ENCODE data around the gene KIFAP3.
"Not testable (repeated sequence)": the region's sequence is repeated elsewhere in the genome, so short reads cannot be mapped to it uniquely, and the experiment has no call there.

KIFAP3 gene

DNA sequence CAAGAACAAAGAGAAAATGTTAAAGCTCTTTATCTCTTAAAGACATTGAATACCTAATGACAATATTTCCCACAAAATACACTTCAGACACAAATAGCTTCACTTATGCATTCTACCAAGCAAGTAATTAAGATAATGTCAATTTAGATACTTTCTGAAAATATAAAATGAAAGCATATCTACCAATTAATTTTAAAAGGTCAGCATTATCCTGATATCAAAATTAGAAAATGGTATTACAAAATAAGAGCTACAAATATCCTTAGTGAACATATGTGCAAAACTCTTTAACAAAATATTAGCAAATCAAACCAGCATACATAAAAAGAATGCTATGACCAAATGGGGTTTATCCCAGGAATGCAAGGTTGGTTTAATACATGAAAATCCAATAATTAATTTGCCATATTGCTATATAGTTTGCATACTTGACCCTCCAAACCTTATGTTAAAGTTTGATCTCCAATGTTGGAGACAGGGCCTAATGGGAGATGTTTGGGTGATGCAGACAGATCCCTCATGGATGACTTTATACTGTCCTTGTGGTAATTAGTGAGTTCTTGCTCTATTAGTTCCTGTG lies 4.2 kb upstream of the KIFAP3 start:
- Histone ChIP-seq H3K36me3 (ENCODE audit: control insufficient read depth in 1 of 2, insufficient read depth in 2 of 2, low read length in 2 of 2) (no peaks in the 10 kb centered on the region), H3K4me1 (ENCODE audit: control insufficient read depth in 1 of 2, insufficient read depth in 2 of 2, low read length in 2 of 2) (peaks cover 0 to 7% of the 10 kb centered on the region in 2 donors), H3K27me3 (ENCODE audit: low read depth, low read length) (no peaks in the 10 kb centered on the region), H3K9me3 (ENCODE audit: control insufficient read depth in 1 of 2, low read length in 2 of 2) (peaks cover 0 to 5% of the 10 kb centered on the region in 2 donors), H3K27ac (ENCODE audit: low read length) (no peak overlapping the region), H3K4me3 (ENCODE audit: low read depth in 1 of 2, low read length in 2 of 2) (no peak overlapping the region)

DNA sequence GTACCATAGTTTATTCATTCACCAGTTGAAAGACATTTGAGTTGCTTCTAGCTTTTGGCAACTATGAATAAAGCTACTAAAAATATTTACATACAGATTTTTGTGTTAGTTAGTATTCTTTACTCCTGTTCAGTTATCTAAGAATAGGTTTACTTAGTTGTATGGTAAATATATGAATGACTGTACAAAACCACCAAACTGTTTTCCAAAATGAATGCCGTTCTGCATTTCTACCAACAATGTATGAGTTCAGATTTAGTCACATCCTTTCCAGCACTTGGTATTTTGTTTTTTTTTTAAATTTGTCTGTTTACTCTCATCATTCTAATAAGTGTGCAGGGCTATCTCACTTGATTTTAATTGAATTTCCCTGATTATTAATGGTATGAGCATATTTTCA lies 3.4 kb upstream of the KIFAP3 start:
- H3K36me3 ChIP-seq (ENCODE audit: control insufficient read depth in 1 of 2, insufficient read depth in 2 of 2, low read length in 2 of 2), result no peaks in the 10 kb centered on the region
- no peak overlapping the region for H3K4me3 ChIP-seq (ENCODE audit: low read depth in 1 of 2, low read length in 2 of 2)
- H3K4me1 ChIP-seq (ENCODE audit: control insufficient read depth in 1 of 2, insufficient read depth in 2 of 2, low read length in 2 of 2), result peaks cover 6 to 13% of the 10 kb centered on the region in 2 donors
- H3K27me3 ChIP-seq (ENCODE audit: low read depth, low read length), result no peaks in the 10 kb centered on the region
- H3K9me3 ChIP-seq (ENCODE audit: control insufficient read depth in 1 of 2, low read length in 2 of 2), result peaks cover 0 to 5% of the 10 kb centered on the region in 2 donors
- H3K27ac ChIP-seq (ENCODE audit: low read length), result no peak overlapping the region

DNA sequence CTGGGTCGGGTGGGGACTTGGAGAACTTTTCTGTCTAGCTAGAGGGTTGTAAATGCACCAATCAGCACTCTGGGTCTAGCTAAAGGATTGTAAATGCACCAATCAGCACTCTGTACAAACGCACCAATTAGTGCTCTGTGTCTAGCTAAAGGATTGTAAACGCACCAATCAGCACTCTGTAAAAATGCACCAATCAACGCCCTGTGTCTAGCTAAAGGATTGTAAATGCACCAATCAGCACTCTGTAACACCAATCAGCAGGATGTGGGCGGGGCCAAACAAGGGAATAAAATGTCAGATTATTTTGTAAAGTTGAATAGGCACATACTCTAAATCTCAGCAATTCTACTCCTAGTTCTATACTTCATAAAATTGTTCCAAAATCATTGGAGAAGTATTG lies 2.5 kb upstream of the KIFAP3 start:
- not testable (repeated sequence) for H3K4me3 ChIP-seq (ENCODE audit: low read depth in 1 of 2, low read length in 2 of 2); H3K27ac ChIP-seq (ENCODE audit: low read length); H3K36me3 ChIP-seq (ENCODE audit: control insufficient read depth in 1 of 2, insufficient read depth in 2 of 2, low read length in 2 of 2); H3K9me3 ChIP-seq (ENCODE audit: control insufficient read depth in 1 of 2, low read length in 2 of 2); H3K27me3 ChIP-seq (ENCODE audit: low read depth, low read length)
- H3K4me1 ChIP-seq (ENCODE audit: control insufficient read depth in 1 of 2, insufficient read depth in 2 of 2, low read length in 2 of 2), result peaks cover 8 to 21% of the 10 kb centered on the region in 2 donors

DNA sequence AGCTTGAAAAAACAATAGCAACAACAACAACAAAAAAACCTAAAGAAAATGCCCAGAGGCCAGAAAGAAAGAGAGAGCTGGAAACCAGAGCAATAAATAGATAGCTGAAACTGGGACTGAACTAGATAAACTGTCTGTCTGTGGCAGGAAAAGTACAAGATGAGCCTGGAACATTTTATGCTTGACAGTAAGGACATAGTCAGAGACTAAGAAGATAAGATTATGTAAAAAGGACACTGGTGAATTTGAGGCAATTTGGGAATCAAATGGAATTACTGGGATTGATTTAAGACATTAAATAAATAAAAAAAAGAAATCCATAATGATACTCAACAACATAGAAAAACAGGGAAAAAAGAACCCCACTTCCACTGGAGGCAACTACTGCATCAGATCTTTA lies 1.7 kb upstream of the KIFAP3 start:
- Histone ChIP-seq H3K27me3 (ENCODE audit: low read depth, low read length) (no peaks in the 10 kb centered on the region), H3K27ac (ENCODE audit: low read length) (no peak overlapping the region), H3K36me3 (ENCODE audit: control insufficient read depth in 1 of 2, insufficient read depth in 2 of 2, low read length in 2 of 2) (no peaks in the 10 kb centered on the region), H3K4me3 (ENCODE audit: low read depth in 1 of 2, low read length in 2 of 2) (no peak overlapping the region), H3K4me1 (ENCODE audit: control insufficient read depth in 1 of 2, insufficient read depth in 2 of 2, low read length in 2 of 2) (peaks cover 8 to 21% of the 10 kb centered on the region in 2 donors), H3K9me3 (ENCODE audit: control insufficient read depth in 1 of 2, low read length in 2 of 2) (peaks cover 0 to 5% of the 10 kb centered on the region in 2 donors)

DNA sequence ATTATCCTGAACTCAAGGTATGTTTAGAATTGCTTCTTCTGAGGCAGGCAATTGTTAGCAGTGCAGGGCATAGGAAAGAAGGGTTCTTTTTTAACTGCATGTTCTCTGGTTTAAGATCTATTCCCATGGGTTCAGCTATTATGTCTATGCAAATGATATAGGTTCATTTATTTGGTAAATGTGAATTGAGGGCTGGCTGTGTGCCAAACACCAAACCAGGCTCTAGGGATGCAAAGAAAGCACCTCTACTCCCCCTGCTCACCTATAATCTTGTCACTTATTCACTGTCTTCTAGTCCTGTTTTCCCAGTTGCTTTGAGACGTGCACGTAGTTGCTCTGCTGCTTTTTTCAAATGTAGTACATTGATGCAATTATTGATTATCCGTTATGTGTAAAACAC lies 691 bp upstream of the KIFAP3 start:
- peak overlapping the region; percentile 67 for H3K27ac ChIP-seq (ENCODE audit: low read length)
- peak overlapping the region; percentile 97 to 99 for H3K4me3 ChIP-seq (ENCODE audit: low read depth in 1 of 2, low read length in 2 of 2)
- peaks cover 0 to 5% of the 10 kb centered on the region in 2 donors for H3K9me3 ChIP-seq (ENCODE audit: control insufficient read depth in 1 of 2, low read length in 2 of 2)
- H3K27me3 ChIP-seq (ENCODE audit: low read depth, low read length), result no peaks in the 10 kb centered on the region
- H3K36me3 ChIP-seq (ENCODE audit: control insufficient read depth in 1 of 2, insufficient read depth in 2 of 2, low read length in 2 of 2), result no peaks in the 10 kb centered on the region
- H3K4me1 ChIP-seq (ENCODE audit: control insufficient read depth in 1 of 2, insufficient read depth in 2 of 2, low read length in 2 of 2), result peaks cover 8 to 21% of the 10 kb centered on the region in 2 donors

DNA sequence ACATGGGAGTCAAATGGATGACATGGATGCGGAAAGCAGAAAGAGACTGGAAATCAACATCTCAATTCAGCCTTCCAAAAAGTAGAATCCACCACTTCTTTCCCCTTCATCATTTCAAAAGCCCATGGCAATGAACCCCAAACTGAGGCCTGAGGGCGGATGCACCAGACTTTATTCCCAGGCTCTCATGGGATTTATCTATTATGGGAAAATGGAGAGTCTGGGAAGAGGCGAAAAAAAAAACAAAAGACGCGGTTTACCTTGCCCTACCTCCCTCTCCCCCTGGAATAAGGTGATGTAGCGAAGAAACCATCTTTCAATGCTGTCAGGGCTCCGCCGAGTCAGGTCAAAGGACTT lies 624 bp downstream of the KIFAP3 start:
- Histone ChIP-seq H3K9me3 (ENCODE audit: control insufficient read depth in 1 of 2, low read length in 2 of 2) (peaks cover 0 to 2% of the 10 kb centered on the region in 2 donors), H3K4me1 (ENCODE audit: control insufficient read depth in 1 of 2, insufficient read depth in 2 of 2, low read length in 2 of 2) (peaks cover 8 to 21% of the 10 kb centered on the region in 2 donors), H3K27ac (ENCODE audit: low read length) (peak overlapping the region; percentile 89), H3K4me3 (ENCODE audit: low read depth in 1 of 2, low read length in 2 of 2) (peak overlapping the region; percentile 97 to 99), H3K27me3 (ENCODE audit: low read depth, low read length) (no peaks in the 10 kb centered on the region), H3K36me3 (ENCODE audit: control insufficient read depth in 1 of 2, insufficient read depth in 2 of 2, low read length in 2 of 2) (no peaks in the 10 kb centered on the region)

DNA sequence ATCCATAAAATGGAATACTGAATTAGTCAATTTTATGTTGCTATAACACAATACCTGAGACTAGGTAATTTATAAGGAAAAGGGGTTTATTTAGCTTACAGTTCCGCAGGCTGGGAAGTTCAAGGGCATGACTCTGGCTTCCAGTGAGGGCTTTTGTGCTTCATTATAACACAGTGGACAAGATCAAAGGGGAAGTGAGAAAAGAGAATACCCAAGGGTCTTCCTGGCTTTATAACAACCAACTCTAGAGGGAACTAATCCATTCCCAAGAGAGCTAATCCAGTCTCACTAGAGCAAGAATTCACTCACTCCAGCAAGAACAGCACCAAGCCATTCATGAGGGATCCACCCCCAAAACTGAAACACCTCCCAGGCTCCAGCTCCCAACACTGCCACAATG lies 3.1 kb downstream of the KIFAP3 start:
- H3K9me3 ChIP-seq (ENCODE audit: control insufficient read depth in 1 of 2, low read length in 2 of 2), result no peaks in the 10 kb centered on the region
- H3K27me3 ChIP-seq (ENCODE audit: low read depth, low read length), result no peaks in the 10 kb centered on the region
- H3K36me3 ChIP-seq (ENCODE audit: control insufficient read depth in 1 of 2, insufficient read depth in 2 of 2, low read length in 2 of 2), result no peaks in the 10 kb centered on the region
- no peak overlapping the region for H3K27ac ChIP-seq (ENCODE audit: low read length)
- peaks cover 11 to 24% of the 10 kb centered on the region in 2 donors for H3K4me1 ChIP-seq (ENCODE audit: control insufficient read depth in 1 of 2, insufficient read depth in 2 of 2, low read length in 2 of 2)
- peak overlapping the region in 1 of 2 donors; percentile 10 for H3K4me3 ChIP-seq (ENCODE audit: low read depth in 1 of 2, low read length in 2 of 2)

DNA sequence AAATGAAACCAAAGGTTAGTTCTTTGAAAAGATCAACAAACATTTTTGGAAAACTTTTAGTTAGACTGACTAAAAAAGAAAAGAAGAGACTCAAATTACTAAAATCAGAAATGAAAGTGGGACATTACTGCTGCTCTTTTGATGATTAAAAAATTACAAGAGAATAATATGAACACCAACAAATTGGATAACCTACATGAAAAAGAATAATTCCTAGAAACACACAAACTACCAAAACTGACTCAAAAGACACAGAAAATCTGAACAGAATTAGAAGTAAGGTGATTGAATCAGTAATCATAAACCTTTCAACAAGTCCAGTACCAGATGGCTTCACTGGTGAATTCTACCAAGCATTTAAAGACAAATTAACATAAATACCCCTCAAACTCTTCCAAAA lies 5.6 kb downstream of the KIFAP3 start:
- peaks cover 11 to 18% of the 10 kb centered on the region in 2 donors for H3K4me1 ChIP-seq (ENCODE audit: control insufficient read depth in 1 of 2, insufficient read depth in 2 of 2, low read length in 2 of 2)
- H3K27ac ChIP-seq (ENCODE audit: low read length), result no peak overlapping the region
- no peaks in the 10 kb centered on the region for H3K36me3 ChIP-seq (ENCODE audit: control insufficient read depth in 1 of 2, insufficient read depth in 2 of 2, low read length in 2 of 2)
- no peak overlapping the region for H3K4me3 ChIP-seq (ENCODE audit: low read depth in 1 of 2, low read length in 2 of 2)
- H3K9me3 ChIP-seq (ENCODE audit: control insufficient read depth in 1 of 2, low read length in 2 of 2), result no peaks in the 10 kb centered on the region
- H3K27me3 ChIP-seq (ENCODE audit: low read depth, low read length), result no peaks in the 10 kb centered on the region

DNA sequence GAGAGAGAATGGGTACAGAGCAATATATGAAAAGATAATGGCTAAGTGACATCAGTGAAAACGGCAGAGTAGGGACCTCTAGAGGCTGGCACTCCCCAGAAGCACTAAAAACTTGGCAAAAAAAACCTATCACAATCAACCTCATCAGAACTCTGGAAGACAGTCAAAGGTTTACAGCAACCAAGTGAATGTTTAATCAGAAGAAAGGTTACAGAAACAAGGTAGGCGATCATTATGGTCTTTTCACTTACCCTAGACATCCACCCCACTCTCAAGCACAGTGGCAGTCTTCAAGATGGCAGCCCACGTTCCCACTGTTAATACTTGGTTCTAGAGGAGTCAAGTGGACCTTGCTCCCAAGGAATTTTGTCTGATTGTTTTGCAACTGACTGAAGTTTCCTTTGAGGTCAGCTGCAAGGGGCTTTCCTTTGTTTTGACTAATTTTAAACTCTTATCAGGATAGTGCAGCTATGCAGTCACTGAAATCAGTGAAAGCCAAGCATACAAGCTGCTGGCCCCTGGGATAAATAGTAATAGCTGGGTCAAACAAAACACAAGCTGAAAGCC lies 7.2 kb downstream of the KIFAP3 start:
- H3K27me3 ChIP-seq (ENCODE audit: low read depth, low read length), result no peaks in the 10 kb centered on the region
- no peaks in the 10 kb centered on the region for H3K9me3 ChIP-seq (ENCODE audit: control insufficient read depth in 1 of 2, low read length in 2 of 2)
- H3K36me3 ChIP-seq (ENCODE audit: control insufficient read depth in 1 of 2, insufficient read depth in 2 of 2, low read length in 2 of 2), result no peaks in the 10 kb centered on the region
- no peak overlapping the region for H3K27ac ChIP-seq (ENCODE audit: low read length)
- peaks cover 3 to 6% of the 10 kb centered on the region in 2 donors for H3K4me1 ChIP-seq (ENCODE audit: control insufficient read depth in 1 of 2, insufficient read depth in 2 of 2, low read length in 2 of 2)
- H3K4me3 ChIP-seq (ENCODE audit: low read depth in 1 of 2, low read length in 2 of 2), result no peak overlapping the region

DNA sequence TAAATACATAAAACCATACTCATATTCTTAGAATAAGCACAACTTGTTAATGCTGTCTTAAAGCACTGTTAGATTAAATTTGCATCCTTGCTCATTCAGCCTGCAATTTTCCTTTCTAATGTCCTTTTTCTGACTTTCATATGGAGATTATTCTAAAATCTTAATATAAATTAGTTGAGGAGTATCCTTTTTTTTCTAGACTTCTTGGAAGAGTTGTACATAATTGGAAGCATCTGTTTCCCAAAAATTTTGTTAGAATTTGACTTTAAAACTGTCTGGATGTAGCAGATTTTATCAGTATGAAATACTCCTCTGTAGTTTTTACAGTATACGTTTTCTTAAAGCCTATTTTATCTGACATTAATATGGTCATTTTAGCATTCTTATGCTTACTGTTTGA lies 9.7 kb downstream of the KIFAP3 start:
- no peak overlapping the region for H3K27ac ChIP-seq (ENCODE audit: low read length)
- peaks cover 3% of the 10 kb centered on the region in 2 donors for H3K4me1 ChIP-seq (ENCODE audit: control insufficient read depth in 1 of 2, insufficient read depth in 2 of 2, low read length in 2 of 2)
- H3K4me3 ChIP-seq (ENCODE audit: low read depth in 1 of 2, low read length in 2 of 2), result no peak overlapping the region
- H3K9me3 ChIP-seq (ENCODE audit: control insufficient read depth in 1 of 2, low read length in 2 of 2), result no peaks in the 10 kb centered on the region
- H3K36me3 ChIP-seq (ENCODE audit: control insufficient read depth in 1 of 2, insufficient read depth in 2 of 2, low read length in 2 of 2), result no peaks in the 10 kb centered on the region
- no peaks in the 10 kb centered on the region for H3K27me3 ChIP-seq (ENCODE audit: low read depth, low read length)

DNA sequence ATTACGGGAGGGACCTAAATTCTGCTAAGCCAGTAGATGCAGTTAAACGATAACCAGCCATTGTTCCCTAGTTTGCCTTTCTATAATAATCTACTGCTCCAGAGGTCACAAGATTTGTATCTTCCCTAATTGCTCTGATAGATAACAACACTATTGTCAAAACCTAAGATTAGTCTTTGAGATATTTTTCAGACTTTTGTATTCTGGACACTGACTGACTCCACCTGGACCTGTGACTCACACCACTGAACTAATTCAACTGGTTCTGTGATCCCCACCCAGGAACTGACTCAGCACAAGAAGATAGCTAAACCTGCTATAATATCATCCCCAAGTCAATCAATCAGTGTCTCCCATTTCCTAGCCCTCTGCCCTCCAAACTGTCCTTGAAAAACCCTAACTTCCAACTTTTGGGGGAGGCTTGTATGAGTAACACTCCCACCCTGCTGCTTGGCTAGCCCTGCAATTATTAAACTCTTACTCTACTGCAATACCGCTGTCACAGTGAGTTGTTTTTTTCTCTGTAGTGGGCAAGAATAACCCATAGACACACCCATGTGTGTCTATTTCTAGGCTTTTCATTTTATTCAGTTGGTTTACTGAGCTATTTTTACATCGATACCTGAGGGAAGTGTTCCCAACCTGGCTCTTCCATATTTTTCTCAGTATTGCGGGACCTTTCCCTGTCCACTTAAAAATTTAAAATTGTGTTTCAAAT lies 11.2 kb downstream of the KIFAP3 start:
- H3K36me3 ChIP-seq (ENCODE audit: control insufficient read depth in 1 of 2, insufficient read depth in 2 of 2, low read length in 2 of 2), result no peaks in the 10 kb centered on the region
- no peak overlapping the region for H3K27ac ChIP-seq (ENCODE audit: low read length)
- H3K4me1 ChIP-seq (ENCODE audit: control insufficient read depth in 1 of 2, insufficient read depth in 2 of 2, low read length in 2 of 2), result peaks cover 3% of the 10 kb centered on the region in 2 donors
- no peaks in the 10 kb centered on the region for H3K9me3 ChIP-seq (ENCODE audit: control insufficient read depth in 1 of 2, low read length in 2 of 2)
- H3K27me3 ChIP-seq (ENCODE audit: low read depth, low read length), result no peaks in the 10 kb centered on the region
- H3K4me3 ChIP-seq (ENCODE audit: low read depth in 1 of 2, low read length in 2 of 2), result no peak overlapping the region
